GM06990 (cell line): ENCODE results near the gene IL16.

ENCODE experiments used
- DNase-seq: peaks from one replicate; pipeline ENCODE4 v3.0.0-alpha.2; 2011; ENCODE audit not compliant: insufficient read length; ENCODE audit errors: extremely low read depth
- H3K27me3 ChIP-seq: replicated peaks from 2 replicates; pipeline ENCODE4 v1.6.0; 2011; ENCODE audit warnings: low read length; ENCODE audit not compliant: control insufficient read depth, insufficient read depth
- H3K36me3 ChIP-seq: 2 replicates; pipeline ENCODE4 v1.5.1; 2011; ENCODE audit warnings: low read length; ENCODE audit not compliant: control insufficient read depth, insufficient read depth
- H3K4me3 ChIP-seq: replicated peaks from 2 replicates; pipeline ENCODE4 v1.5.1; 2011; ENCODE audit warnings: low read depth, mild to moderate bottlenecking, control low read depth, low read length
- CTCF ChIP-seq: IDR thresholded peaks from 2 replicates; pipeline ENCODE4 v1.5.1; 2011; ENCODE audit warnings: low read length, control low read depth, mild to moderate bottlenecking, inconsistent platforms; ENCODE audit not compliant: insufficient read depth, poor library complexity, severe bottlenecking

IL16 gene

GRCh38 chr15:81297603-81298575, 101.2 kb downstream of the IL16 start:
- Histone ChIP-seq H3K27me3 (no peaks in the 10 kb centered on the region), H3K36me3 (peaks cover 24% of the 10 kb centered on the region), H3K4me3 (peak overlapping the region; percentile 73)
- no peak for DNase-seq
- no peak for TF ChIP-seq CTCF

- Histone ChIP-seq H3K36me3 (peaks cover 31% of the 10 kb centered on the region), H3K4me3 (peak overlapping the region; percentile 73), H3K27me3 (no peaks in the 10 kb centered on the region)
- TF ChIP-seq CTCF, result no peak
- DNase-seq, result no peak
Observed at GRCh38 chr15:81298611-81299010, 101.9 kb downstream of the IL16 start.

- no peak for DNase-seq
- H3K36me3 ChIP-seq, result peaks cover 35% of the 10 kb centered on the region
- H3K4me3 ChIP-seq, result peak overlapping the region; percentile 73
- H3K27me3 ChIP-seq, result no peaks in the 10 kb centered on the region
- no peak for TF ChIP-seq CTCF
Observed at GRCh38 chr15:81299156-81299555, 102.5 kb downstream of the IL16 start.

GRCh38 chr15:81299630-81300273, 103.1 kb downstream of the IL16 start:
- TF ChIP-seq CTCF, result no peak
- no peaks in the 10 kb centered on the region for H3K27me3 ChIP-seq
- DNase-seq, result no peak
- H3K36me3 ChIP-seq, result peaks cover 36% of the 10 kb centered on the region
- H3K4me3 ChIP-seq, result peak overlapping the region; percentile 73

- DNase-seq, result no peak
- Histone ChIP-seq H3K4me3 (peak overlapping the region; percentile 73), H3K36me3 (peaks cover 46% of the 10 kb centered on the region), H3K27me3 (no peaks in the 10 kb centered on the region)
- no peak for TF ChIP-seq CTCF
Observed at GRCh38 chr15:81301385-81301784, 104.7 kb downstream of the IL16 start.
